Stimulated activated CD8-positive, alpha-beta memory T cell treated with anti-CD3 and anti-CD28 coated beads, Interleukin-15, amount 100 ng/mL, for 1 hour (primary cell): Measurements from ENCODE around the gene SYNPO.

Experiments
- DNase-seq: peaks from one replicate; pipeline ENCODE4 v3.0.0-alpha.2; 2020; ENCODE audit warnings: low read depth

SYNPO gene

GRCh38 chr5:150641006-150641570 is 628 bp downstream of the SYNPO start:
- DNase-seq = no peak

GRCh38 chr5:150641824-150642566 is 1.5 kb downstream of the SYNPO start:
- DNase-seq = no peak

- no peak for DNase-seq
These were observed 2.1 kb downstream of the SYNPO start for GRCh38 chr5:150642567-150642927.

GRCh38 chr5:150642991-150643710 is 2.7 kb downstream of the SYNPO start:
- DNase-seq = no peak

- no peak for DNase-seq
These were observed 3.6 kb downstream of the SYNPO start for GRCh38 chr5:150644058-150644457.

GRCh38 chr5:150644514-150644913 is 4.1 kb downstream of the SYNPO start:
- no peak for DNase-seq

GRCh38 chr5:150645070-150645700 is 4.7 kb downstream of the SYNPO start:
- DNase-seq = no peak

- DNase-seq = no peak
These were observed 7.1 kb downstream of the SYNPO start for GRCh38 chr5:150647275-150648251.

GRCh38 chr5:150648294-150649107 is 8.0 kb downstream of the SYNPO start:
- no peak for DNase-seq

- DNase-seq = no peak
These were observed 8.9 kb downstream of the SYNPO start for GRCh38 chr5:150649108-150650020.

- DNase-seq = no peak
These were observed 9.9 kb downstream of the SYNPO start for GRCh38 chr5:150650021-150651006.

- DNase-seq = no peak
These were observed 10.9 kb downstream of the SYNPO start for GRCh38 chr5:150651382-150651781.

- DNase-seq = no peak
These were observed 11.6 kb downstream of the SYNPO start for GRCh38 chr5:150651924-150652671.

GRCh38 chr5:150653145-150653761 is 12.8 kb downstream of the SYNPO start:
- no peak for DNase-seq

GRCh38 chr5:150653762-150654556 is 13.5 kb downstream of the SYNPO start:
- no peak for DNase-seq

- DNase-seq = no peak
These were observed 14.8 kb downstream of the SYNPO start for GRCh38 chr5:150655221-150655620.
